HG03139 (cell line): ENCODE data around the gene PTPRK.
A peak's percentile ranks its signal among the peaks of the same experiment; 100 is the strongest.

ENCODE experiments used
- ATAC-seq: cut with Tn5 transposase; IDR thresholded peaks from one replicate; pipeline ENCODE4 v1.9.1; 2021; ENCODE audit not compliant: unreplicated experiment

Gene PTPRK

DNA sequence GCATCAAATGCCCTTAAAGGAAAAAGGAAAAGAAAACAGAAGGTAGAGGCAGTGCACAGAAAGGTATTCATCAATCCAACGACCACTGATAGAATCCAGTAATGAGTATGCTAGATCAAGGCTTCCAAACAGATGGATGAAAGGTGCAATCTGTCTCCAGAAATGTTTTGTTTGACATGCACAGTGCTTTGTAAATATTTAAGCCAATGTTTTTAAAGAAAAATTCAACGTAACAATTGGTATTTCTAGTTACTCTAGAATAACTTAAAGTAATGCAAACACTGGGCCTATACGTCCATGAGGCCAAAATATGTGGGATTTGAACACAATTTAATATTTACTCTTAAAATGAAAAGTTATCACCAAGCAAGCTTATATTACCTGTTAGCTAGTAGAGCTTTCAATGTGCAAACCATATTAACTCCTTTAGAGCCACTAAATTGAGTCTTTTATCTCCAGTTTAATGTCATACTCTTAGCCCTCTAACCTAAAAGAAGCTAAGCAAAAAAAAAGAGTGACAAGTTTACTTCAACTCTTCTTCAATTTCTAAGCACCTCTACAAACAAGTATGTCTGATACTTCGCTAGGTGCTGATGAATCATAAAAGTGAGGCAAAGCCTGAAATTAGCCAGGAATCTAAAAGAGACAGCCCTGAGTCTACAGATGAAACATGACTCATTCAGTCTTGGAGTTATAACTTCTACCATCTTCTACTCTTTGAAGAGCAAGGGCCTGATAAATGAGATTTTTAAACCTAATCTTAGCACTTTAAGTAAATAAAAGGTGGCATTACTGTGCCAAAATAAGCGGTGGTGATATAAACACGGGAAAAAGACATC, 169.8 kb downstream of the PTPRK start:
- ATAC-seq = no peak

DNA sequence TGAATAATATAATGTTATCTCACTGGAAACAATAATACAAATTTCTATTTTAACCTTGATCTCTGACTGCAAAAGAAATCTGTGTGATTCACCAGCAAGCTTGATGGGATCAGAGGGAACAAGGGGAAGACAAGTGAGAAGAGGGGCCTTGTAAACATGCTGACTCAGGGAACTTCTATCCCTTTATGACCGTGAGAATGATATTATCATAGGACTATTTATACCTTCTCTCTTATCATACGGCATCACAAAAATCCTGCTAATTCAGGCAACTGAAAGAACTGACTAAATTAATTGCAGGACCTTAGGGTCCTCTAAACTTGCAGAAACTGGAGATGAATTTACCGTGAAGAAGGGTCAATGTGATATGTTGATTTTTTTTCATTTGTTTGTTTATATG, 173.3 kb downstream of the PTPRK start:
- ATAC-seq = no peak

DNA sequence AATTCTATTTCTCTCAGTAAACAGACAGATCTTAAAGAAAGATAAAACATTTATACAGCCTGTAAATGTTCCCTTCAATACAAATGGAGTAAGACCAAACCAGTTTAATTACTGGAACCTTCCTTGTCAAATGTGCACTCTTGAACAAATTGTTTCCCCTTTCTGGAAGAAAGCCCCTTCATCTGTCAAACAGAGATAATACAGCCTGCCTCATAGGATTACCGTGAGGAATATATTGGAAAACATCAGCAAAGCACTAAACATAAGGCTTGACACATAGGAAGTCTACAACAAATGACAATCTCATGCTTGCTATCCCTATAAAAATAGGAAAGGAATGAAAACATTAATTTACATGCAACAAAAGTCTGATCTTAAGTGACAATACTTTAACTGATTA, 173.8 kb downstream of the PTPRK start:
- no peak for ATAC-seq

DNA sequence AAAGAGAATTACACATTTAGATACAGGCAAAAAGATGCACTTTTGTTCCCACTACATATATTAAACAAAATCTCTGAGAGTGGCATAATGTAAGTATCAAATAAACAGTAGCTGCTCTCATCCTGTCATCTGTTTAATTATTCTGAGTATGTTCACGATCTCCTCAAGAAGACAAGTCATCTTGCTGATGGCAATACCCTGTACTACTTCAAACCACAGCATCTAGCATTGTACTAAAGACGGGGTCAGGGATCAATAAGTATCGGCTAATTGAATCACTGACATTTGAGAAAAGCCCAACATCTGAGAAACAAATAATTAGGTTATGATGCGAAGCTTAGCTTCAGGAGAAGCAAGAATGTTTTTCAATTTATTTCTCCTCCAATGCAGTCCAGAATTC, 175.1 kb downstream of the PTPRK start:
- ATAC-seq = no peak

DNA sequence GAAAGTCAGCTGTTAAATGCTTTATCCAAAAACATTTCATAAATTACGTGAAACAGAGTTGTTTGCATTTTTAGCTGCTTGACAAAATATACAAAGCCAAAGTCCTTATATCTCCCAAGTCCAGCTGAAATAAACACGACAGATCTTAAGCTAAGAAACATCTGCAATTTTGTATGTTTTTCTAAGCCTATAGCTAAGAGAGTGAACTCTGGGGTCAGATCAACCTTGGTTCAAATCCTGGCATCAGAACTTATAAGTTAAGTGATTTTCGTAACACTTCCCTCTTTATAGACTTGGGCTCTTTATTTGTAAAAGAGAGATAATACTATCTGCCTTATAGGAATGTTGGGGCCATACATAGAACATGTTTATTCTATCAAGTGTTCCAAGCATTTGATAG, 176.7 kb downstream of the PTPRK start:
- ATAC-seq = no peak

DNA sequence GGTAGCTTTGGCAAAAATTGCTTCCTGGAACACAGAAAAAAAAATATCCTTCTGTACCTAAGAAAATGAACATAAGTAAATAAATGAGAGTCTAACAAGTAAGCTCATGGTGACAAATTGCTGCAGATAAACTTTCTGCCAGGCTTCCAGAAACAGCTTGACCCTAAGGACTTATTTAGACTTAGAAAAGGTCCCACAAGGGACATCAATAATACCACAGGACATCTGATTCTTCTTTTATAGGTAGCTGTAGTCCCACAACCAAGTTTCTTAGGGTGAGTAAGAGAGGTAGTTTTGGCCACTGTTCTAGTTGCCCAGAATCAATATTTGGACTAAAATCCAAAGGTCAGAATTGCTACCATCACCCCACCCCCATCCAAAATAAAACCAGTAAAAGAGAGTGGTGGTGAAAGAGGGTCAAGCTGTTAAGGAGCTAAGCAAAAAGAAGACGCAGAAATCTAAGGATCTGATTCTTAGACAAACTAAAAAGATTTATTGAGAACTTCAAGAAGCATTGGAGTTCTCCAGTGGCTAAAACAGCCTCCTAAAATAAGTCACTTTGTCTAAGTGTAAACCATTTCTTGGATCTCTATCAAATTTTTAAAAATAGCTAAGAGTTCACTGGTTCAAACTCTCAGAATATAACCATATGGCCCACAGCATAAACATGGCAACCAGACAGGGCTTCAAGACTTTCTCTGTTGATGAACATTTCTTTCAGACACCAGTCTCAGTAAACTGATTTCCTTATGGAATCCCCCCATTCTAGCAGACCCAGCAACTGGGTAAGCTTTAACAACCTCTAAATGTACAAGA, 180.6 kb downstream of the PTPRK start:
- no peak for ATAC-seq

DNA sequence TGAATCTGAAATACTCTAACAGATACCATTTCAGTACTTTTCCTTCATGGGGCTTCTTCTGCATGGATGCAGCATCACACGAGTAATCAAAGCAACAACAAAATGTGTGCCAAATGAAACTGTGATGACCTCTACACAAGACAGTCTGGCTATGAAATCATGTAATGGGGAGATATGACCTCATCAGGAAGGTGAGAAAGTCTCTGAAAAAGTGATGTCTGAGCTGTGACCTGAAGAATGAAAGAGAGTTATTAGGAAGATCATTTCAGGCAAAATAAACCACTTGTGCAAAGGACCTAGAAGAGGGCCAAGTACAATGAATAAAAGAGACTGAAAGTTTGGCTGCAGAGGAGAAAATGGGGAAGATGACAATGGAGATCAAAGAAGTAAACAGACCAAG, 182.8 kb downstream of the PTPRK start:
- no peak for ATAC-seq

DNA sequence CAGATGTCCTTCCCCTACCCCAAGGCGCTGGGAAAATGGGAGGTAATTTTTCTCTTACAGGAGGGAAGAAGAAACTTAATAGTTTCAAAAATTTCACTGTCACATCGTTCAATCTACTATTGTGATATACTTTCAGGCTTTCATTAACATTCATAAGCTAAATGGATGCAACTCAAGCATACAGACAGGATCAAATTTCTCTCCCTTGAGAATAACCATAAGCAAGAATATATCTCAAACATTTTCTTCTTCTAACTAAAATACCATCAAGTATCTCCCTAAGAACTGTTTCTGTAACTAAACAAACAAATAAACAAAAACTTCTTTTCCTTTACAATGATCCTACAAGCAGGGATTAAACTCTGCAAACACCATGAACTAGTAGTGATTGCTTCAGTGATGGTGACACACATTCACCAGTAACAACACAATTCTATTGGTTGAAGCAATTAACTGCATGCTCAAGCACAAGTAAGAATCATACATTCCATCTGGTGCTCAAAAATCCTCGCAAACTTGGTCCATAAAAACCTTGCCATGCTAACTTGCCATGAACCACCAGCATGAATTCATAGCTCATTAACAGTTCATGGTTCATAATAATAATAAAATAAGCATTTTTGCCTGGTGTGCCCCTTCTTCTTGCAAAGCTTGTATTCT, 183.8 kb downstream of the PTPRK start:
- no peak for ATAC-seq

DNA sequence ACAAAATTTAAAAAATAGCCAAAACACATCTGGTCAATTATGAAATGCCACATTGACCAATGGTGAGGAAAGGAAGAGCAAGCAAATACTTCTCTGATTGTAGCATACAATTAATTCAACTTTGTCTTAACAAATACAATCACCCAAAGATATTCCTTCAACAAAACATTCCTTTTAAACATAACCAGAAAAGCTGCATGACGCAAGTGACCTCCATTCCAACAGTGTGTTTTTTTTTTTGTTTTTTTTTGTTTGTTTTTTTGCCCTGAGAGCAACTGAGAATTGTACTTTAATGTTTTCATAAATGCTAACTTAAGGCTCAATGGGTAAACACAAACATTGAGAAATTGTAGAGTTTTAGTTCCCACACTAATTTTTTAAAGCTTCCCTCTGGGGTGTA, 184.4 kb downstream of the PTPRK start:
- ATAC-seq = no peak

DNA sequence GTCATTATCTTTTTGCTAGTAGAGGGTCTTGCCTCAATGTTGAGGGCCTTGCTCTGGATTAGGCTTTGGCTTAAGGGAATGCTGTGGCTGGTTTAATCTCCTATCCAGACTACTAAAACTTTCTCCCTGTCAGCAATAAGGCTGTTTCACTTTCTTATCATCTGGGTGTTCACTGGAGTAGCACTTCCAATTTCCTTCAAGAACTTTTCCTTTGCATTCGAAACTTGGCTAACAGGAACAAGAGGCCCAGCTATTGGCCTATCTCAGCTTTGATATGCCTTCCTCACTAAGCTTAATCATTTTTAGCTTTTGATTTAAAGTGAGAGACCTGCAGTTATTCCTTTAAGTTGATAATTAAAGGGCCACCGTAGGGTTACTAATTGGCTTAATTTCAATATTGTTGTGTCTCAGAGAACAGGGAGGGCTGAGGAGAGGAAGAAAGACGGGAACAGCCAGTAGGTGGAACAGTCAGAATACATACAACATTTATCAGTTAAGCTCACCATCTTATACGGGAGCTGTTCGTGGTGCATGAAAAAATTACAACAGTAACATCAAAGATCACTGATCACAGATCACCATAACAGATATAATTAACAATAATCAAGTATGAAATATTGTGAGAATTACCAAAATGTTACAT, 186.7 kb downstream of the PTPRK start:
- no peak for ATAC-seq

DNA sequence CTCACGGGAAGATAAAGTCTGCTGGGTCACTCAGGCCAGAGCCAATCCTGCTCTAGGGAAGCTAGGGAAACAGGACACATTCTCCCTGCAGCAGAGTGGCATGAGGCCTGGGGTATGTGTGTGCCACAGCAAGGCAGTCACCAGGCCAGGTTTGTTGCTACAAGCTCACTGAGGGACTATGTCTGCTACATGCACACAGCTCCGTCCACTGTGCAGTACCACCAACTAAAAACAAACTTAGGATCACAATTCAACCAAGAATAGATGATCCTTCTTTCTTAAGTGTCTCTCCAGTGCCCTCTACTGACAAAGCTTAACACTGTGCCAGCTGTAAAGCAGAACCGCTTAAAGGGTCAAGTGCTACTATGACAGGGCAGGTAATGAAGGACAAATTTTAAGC, 192.5 kb downstream of the PTPRK start:
- ATAC-seq = peak; percentile 84

DNA sequence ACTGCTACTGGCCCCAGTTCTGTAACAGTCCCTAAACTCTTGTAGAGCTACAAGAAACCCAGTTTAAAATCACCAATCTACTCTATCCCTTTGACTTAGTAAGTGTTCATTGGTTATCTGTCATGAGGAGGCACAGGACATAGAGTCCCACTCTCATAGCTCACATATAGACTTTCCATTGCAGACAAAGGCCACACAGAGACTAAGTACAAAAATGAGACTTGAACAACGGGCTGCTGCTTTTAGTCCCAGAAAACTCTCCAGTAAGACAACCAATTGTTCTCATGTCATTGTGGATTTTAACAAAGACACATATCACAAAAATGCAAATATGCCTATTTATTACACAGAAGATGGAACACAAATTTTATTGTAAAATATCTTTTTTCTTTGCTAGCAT, 197.4 kb downstream of the PTPRK start:
- ATAC-seq = no peak

DNA sequence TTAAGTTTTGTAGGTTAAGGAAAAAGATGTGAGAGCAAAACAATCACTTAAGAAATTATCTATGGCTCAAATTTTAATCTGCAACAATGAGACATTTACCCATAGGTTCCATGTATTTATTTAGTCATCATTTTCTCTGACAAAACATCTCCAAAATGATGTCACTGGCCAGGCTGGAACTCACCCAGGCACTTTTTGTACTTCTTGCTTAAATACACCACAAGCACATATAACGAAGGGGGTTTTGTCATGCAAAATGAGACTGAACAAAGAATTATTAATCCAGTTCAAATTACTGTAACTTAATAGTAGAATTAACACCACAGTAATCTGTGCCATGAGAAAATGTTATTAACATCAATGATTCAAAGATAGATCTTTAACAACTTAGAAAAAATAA, 200.5 kb downstream of the PTPRK start:
- ATAC-seq = no peak

DNA sequence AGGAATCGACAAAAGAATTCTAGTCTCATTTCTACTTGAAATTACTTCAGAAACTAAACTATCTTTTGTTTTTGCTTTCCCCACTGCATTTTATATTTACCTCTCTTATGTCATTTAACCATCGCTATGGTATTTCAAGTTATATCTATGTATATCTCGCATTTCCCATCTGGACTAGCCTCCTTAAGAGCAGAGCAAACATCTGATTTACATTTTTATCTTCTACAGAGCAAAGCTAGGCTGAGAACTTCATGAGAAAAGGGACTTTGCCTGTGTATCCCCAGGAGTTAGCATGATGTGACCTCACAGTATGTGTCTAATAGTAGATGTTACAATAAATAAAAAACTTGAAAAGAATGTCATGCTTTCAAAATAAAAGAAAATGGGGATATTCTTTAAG, 201.2 kb downstream of the PTPRK start:
- no peak for ATAC-seq

DNA sequence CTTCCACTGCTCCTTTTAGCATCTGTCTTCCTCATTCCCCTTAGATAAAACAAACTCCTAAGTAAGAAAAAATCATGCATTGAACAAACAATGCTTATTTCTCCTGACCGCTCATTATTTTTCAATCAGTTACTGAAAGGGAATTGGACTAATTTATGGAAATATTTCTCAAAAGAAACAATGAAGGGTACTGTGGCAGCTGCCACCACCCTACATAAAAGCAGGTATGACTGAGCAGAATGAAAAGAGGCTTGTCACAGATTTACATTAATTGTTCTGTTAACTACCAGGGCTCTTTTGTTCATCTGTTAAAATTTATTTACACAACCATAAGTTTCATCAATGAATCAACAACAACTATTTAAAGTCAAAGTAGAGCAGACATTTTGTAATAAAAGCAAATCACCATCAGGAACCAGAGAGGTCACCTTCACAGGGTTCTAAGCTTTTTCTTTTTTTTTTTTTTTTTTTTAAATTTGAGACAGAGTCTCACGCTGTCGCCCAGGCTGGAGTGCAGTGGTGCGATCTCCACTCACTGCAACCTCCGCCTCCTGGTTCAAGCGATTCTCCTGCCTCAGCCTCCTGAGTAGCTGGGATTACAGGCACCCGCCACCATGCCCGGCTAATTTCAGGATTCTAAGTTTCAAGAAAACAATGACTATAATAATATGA, 204.0 kb downstream of the PTPRK start:
- no peak for ATAC-seq

DNA sequence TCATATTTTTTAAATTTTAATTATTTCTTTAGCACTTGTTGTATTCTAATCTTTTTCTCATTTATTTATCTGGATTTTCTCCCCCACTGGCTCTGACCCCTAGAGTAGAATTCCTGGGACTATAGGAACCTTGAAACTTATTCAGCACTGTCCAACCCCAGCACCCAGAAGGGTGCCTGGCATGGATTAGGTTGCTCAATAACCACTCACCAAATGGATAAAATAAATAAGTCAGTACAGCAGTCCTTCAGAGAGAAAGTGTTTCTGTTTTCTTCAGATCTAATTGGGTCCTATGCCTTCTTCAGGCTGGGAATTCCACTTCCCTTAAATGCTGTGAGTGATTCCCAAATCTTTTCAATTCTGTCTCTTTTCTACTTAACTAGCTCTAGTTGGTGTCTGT, 206.2 kb downstream of the PTPRK start:
- ATAC-seq = no peak

DNA sequence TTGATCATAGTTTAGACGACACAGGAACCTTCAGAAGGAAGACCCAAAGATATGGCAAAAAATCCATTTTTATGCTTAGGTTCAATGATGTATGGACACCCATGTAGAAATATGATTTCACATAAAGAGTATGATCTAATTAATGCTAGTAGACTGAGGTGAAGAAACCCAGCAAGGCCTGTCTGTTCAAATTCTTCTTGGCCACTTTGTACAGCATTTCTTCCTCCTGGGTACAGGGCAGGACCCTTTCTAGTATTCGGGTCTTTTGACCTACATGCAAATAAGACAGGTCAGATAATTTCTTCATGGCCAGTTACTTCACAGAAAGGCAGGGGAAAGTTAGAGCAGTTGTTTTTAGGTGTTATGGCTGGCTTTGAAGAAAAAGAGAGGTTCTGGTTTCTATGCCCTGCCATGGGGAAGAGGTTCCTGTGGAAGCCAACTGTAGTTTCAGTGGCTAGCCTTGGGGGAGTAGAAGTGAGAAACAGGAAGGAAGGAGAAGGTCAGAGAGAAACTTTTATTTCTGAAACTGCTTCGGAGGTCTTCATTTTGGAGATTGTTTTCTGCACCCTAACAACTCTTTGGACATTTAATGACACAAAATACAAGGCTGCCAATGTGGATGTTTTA, 208.3 kb downstream of the PTPRK start:
- peak; percentile 62 for ATAC-seq

DNA sequence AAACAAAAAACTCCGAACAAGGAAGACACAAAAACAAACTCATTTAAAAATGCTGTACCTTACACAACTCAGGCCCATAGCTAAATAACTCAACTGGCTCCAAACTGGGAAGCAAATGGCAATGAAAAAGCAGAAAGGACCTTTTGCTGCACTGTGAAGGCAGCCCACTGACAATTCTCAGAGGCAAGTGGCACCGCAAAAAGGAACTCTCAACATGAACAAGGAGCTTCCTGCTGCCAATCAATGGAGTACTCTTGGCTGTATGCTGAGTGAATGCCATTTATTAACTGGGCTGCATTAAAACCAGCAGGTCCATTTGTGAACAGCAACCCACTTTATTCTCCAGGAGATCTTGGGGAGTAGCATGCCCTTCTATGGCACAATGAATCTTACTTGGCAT, 209.9 kb downstream of the PTPRK start:
- ATAC-seq = no peak

DNA sequence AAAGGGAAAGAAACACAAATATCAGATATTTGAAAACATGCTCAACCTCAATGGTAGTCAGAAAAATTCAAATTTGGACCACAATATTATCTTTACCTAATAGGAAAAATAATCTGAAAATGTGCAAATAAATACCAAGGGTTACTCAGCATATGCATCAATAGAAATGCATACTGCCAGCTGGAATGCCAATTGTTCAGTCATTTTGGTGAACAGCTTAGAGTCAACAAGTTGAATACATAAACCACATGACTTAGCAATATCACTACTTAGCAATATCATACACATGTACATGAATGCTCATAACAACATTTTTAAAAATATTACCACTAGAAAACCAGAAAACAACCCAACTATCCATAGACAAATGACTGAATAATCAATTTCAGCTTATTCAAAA, 212.7 kb downstream of the PTPRK start:
- no peak for ATAC-seq

DNA sequence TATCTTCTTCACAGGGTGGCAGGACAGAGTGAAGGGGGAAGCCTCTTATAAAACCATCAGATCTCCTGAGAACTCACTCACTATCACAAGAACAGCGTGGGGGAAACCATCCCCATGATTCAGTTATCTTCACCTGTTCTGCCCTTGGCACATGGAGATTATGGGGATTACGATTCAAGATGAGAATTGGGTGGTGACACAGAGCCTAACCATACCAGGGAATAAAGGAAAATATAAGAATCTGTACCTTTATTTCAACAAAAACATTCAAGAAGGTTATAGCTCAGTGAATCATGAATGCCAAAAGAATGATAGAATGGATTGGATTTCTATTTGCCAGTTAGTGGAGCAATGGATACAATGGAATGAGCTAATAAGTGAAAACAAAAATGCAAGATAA, 214.4 kb downstream of the PTPRK start:
- no peak for ATAC-seq
